ENCODE data around the gene SPATS2. TPM values are rescaled to one million over a fixed set of nuclear protein-coding genes. Genes with fewer than 3 reads are reported as not detected.

Gene SPATS2
- total RNA-seq, 1 donor from 2014 or later, result 69.0 TPM

DNA sequence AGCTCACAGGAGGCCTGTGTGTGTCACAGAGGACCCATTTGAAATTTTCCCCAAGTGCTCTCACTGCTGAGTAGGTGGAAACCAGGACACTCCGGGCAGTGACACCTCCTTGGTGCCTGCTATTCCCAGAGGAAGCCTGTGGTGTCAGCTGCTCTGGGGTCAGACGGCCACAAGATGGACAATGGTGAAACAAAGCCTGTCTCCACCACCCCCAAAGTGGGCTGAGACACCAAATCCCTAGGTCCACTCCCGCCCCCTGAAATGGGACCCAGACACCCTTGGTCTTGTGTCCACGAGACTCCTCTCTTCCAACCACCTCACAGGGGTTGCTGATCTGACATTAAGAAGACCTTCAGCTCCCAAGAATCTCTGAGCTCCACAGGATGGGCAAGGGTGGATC, 178.6 kb downstream of the SPATS2 start:
- no peak overlapping the region for H3K4me3 Mint-ChIP-seq
- DNase-seq (ENCODE audit: low spot score in 2 of 2, unreplicated experiment in 2 of 2), result no peak
- peaks cover 78% of the 10 kb centered on the region for H3K27me3 Mint-ChIP-seq (ENCODE audit: low read depth)
- no peaks in the 10 kb centered on the region for H3K36me3 Mint-ChIP-seq
- H3K4me1 Mint-ChIP-seq, result peaks cover 22% of the 10 kb centered on the region
- no peak for TF ChIP-seq CTCF (IDR thresholded peaks at IDR 0.05; ENCODE audit: unreplicated experiment)
- no peak overlapping the region for H3K27ac Mint-ChIP-seq
- no peaks in the 10 kb centered on the region for H3K9me3 Mint-ChIP-seq

GRCh38 chr12:49546481-49546880, 179.2 kb downstream of the SPATS2 start:
- TF ChIP-seq CTCF (IDR thresholded peaks at IDR 0.05; ENCODE audit: unreplicated experiment), result no peak
- Mint-ChIP-seq H3K36me3 (no peaks in the 10 kb centered on the region), H3K4me1 (peaks cover 17% of the 10 kb centered on the region), H3K27ac (no peak overlapping the region), H3K4me3 (no peak overlapping the region), H3K9me3 (no peaks in the 10 kb centered on the region), H3K27me3 (ENCODE audit: low read depth) (peaks cover 72% of the 10 kb centered on the region)
- no peak for DNase-seq (ENCODE audit: low spot score in 2 of 2, unreplicated experiment in 2 of 2)

DNA sequence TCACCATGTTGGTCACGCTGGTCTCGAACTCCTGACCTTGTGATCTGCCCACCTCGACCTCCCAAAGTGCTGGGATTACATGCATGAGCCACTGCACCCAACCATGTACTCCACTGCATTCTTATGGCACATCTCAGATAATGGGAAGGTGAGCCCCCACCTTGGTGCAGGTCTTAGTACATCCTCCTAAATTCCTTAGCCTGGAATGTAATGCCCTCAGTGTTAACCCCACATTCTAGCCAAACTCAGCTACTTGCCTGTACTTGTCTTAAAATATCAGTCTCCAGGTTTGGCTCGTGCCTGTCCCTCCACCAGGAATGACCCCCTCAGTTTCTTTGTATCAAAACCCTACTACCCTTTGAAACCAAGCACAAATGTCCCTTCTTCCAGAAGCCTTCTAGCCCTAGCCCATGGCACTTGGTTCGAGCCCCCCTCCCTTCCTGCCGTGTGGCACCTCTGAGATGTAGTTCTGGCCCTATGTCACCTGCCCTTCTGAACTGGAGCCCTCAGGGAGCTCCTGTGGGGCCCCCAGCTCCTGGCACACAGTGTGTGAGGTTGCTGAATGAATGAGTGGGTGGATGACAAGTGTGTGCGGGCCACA, 179.9 kb downstream of the SPATS2 start:
- no peak for DNase-seq (ENCODE audit: low spot score in 2 of 2, unreplicated experiment in 2 of 2)
- no peak overlapping the region for H3K27ac Mint-ChIP-seq
- H3K4me1 Mint-ChIP-seq, result peaks cover 16% of the 10 kb centered on the region
- no peaks in the 10 kb centered on the region for H3K9me3 Mint-ChIP-seq
- TF ChIP-seq CTCF (IDR thresholded peaks at IDR 0.05; ENCODE audit: unreplicated experiment), result no peak
- H3K36me3 Mint-ChIP-seq, result no peaks in the 10 kb centered on the region
- H3K27me3 Mint-ChIP-seq (ENCODE audit: low read depth), result peaks cover 69% of the 10 kb centered on the region
- H3K4me3 Mint-ChIP-seq, result no peak overlapping the region

DNA sequence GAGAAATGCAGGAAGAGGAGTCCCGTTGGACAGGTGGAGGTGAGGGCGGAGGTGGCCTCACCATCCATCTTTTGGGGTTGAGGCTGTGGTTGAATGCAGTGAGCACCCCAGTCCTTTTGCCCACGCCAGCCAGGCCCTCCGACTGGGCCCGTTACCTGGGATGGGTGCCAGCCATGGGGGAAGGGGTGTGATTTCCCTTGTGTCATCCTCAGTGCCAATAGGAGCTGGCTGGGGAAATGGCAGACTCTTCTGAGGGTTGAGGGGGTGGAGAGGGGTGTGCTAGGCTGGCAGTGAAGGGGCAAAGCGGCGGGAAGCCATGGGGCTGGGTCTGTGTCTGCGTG, 181.2 kb downstream of the SPATS2 start:
- no peak for DNase-seq (ENCODE audit: low spot score in 2 of 2, unreplicated experiment in 2 of 2)
- H3K36me3 Mint-ChIP-seq, result no peaks in the 10 kb centered on the region
- H3K4me1 Mint-ChIP-seq, result peaks cover 16% of the 10 kb centered on the region
- no peak overlapping the region for H3K4me3 Mint-ChIP-seq
- H3K27ac Mint-ChIP-seq, result no peak overlapping the region
- no peak for TF ChIP-seq CTCF (IDR thresholded peaks at IDR 0.05; ENCODE audit: unreplicated experiment)
- no peaks in the 10 kb centered on the region for H3K9me3 Mint-ChIP-seq
- H3K27me3 Mint-ChIP-seq (ENCODE audit: low read depth), result peaks cover 56% of the 10 kb centered on the region

DNA sequence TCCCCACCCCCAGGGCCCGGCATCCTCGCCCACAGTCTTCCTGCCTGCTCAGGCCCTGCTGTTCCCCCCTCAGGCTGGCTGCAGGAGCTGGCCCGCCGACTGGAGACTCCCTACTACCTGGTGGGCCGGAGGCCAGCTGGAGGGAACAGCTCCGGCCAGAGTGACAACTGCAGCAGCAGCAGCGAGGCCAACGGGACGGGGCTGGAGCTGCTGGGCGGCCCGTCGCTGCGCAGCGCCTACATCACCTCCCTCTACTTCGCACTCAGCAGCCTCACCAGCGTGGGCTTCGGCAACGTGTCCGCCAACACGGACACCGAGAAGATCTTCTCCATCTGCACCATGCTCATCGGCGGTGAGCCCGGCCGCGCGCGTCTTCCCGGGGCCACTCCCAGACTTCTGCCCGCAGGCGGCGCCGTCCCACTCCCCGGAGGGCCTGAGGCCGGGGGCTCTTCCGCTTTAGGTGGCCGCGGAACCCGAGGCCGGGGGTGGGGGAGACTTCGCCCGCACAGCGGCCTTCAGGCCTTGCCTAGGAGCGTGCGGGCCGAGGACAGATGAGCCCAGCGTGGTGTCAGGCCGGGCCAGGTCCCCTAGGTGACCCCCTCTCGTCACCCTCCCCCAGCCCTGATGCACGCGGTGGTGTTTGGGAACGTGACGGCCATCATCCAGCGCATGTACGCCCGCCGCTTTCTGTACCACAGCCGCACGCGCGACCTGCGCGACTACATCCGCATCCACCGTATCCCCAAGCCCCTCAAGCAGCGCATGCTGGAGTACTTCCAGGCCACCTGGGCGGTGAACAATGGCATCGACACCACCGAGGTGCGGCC, 181.8 kb downstream of the SPATS2 start:
- H3K4me1 Mint-ChIP-seq, result peaks cover 15% of the 10 kb centered on the region
- DNase-seq (ENCODE audit: low spot score in 2 of 2, unreplicated experiment in 2 of 2), result peak in 1 of 2 experiments; percentile 58
- H3K27ac Mint-ChIP-seq, result no peak overlapping the region
- no peaks in the 10 kb centered on the region for H3K36me3 Mint-ChIP-seq
- TF ChIP-seq CTCF (IDR thresholded peaks at IDR 0.05; ENCODE audit: unreplicated experiment), result no peak
- peak overlapping the region; percentile 57 for H3K4me3 Mint-ChIP-seq
- H3K9me3 Mint-ChIP-seq, result no peaks in the 10 kb centered on the region
- H3K27me3 Mint-ChIP-seq (ENCODE audit: low read depth), result peaks cover 52% of the 10 kb centered on the region

Data from mesothelial cell of epicardium (in vitro differentiated cells).